Inferior parietal cortex (tissue), 1 donor: ENCODE measurements around the gene SLF2.
A peak's percentile ranks its signal among the peaks of the same experiment; 100 is the strongest.
"Not testable (repeated sequence)": the region's sequence is repeated elsewhere in the genome, so short reads cannot be mapped to it uniquely, and the experiment has no call there.

Experiments
- DNase-seq: peaks from one replicate; pipeline ENCODE4 v3.0.0-alpha.2; 2016; ENCODE audit errors: extremely low spot score

The SLF2 gene

DNA sequence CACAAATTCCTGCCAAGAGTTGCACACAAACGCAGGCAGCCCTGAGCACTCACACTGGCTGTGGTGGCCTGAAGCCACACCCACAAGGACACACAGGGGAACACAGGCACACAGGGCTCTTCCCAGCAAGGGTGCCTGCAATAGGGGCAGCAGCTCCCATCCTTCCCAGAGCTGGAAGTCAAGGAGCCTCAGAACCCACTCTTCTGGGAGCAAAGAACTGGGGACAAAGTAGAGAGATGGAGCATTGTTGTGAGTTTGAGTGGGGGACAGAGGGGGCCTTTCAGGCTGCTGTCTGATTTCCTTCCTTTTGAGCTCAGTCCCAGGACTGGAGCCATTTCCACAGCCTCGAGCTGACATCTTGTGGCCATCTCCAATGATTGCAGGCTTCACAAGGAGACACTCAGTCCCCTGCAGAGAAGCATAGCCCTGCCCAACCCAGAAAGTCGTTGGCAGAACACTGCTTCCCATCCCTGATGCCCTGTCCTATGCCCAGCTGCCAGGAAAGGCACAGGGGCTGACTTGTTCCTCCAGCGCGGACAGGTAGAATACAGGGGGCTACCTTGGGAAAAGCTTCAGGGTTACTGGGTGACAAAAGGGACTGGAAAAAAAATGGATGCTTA, 34.4 kb upstream of the SLF2 start:
- DNase-seq: peak; percentile 77

DNA sequence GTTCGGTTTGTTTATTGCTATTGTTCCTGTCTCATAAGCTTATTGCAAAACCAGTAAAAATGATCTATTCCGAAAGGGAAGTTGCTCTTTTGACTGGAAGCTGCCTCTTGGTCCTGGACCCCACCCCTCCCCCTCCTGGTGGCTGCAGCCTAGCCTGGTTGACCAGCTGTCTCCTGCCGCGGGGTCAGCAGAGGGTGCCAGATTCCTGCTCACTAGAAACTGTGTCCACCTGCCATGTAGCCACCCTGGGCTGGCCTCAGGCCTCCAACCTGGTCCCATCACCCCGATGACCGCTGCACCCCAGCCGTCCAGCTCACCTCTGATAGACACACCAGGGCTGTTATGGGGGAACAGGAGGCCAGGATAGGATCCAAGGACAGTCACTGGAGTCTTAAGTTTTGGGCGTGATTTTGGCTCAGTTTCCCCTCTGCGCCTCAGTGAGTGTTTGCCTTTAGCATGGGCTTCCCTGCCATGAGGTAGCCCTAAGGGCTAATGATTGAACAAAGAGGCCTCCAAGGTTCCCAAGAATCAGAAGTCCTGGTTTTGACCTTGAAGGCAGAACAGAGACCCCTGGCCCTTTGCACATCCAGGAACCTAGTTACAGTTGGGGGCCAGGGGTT, 32.9 kb upstream of the SLF2 start:
- no peak for DNase-seq

DNA sequence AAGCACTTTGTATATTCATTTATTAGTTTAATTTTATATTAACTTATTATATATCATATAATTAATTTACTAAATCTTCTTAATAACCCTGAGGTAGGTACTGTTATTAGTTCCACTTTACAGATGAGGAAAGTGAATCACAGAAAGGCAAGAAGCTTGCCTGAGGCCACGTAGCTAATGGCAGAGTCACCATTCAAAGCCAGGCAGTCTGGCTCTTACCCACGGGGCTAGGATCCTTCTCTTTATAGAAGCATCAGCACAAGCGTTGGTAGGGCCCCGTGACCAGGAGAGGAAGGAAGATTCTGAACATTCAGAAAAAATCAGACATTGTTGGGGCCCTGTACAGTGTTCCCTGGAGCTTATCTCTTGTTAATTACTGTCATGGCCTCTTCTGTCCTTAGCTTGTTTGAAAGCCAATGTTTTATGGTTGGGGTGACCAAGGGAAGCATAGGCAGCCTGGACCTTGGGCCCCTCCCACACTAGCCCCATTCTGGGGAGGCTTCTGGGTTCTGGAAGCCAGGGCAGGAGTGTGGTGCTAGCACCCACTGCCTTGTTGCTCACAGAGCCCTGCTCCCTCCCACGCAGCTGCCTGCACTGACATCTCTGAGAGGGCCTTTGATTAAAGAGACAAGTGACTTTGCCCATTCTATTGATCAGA, 31.1 kb upstream of the SLF2 start:
- DNase-seq: no peak

DNA sequence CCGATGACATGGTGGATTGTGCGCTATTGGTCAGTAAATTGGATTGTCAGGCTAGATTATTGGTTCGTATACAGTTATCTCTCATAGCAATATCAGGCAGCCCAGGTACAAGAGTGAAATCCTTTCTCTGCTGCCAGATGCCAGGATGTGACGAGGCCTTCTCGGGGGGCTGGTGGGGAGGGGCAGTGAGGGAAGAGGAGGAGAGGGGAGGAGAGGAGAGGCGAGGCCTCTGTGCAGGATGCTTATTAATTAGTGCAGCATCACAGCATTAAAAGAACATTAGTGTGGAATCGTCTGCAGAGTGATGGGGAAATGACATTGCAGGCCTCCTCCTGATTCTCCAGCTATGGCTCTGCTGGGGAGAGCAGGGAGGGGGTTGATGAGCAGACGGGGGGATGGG, 30.5 kb upstream of the SLF2 start:
- no peak for DNase-seq

DNA sequence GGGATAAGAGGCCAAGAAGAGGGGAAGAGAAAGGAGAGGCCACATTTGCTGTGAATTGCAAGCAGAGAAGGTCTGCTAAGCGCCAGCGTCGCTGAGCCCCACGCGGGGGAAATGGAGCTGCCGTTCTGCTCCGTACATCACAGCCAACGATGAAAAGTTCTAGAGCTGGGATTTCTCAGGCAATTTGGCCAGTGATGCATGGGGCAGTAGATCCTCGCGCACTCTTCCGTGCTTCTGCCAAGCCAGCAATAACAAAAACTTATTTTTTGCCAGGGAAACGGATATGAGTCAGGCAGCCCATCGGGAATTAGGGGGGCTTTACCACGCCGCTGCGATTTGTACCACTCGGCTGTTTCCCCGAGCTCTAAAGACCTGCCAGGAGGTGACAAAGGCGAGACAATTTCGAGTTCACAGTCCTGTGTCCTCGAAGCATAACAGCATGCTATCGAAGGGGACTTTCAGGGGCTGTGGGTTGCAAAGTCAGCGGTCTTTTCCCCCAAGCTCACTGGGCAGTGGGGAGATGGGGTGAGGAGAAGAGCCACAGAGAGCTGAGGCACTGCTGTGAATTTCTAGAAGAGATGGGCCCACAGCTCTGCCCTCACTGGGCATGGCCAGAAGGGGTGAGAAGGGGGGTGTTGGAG, 30.0 kb upstream of the SLF2 start:
- no peak for DNase-seq

DNA sequence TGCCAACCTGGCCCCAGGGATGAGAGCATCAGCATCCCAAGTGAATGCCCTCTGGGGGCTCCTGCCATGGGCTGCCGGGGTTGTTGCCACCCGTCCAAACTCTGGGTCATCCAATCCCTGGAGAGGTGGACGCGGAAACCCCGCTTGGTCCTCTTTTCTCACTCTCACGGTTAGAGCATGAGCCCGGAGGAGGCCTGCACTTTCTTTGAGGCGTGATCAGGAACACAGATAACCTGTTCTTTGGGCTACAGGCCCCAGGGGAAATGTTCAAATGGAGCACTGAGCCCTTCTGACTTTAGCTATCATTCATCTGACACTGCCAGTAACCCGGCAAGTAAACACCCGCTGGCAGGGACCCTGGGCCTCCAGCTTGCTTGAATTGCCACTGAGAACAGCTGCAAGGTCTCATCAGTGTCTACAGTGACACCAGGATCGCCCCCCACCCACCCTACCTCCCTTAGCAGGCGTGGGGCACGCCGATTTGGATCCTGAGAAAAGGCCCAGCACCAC, 29.4 kb upstream of the SLF2 start:
- no peak for DNase-seq

DNA sequence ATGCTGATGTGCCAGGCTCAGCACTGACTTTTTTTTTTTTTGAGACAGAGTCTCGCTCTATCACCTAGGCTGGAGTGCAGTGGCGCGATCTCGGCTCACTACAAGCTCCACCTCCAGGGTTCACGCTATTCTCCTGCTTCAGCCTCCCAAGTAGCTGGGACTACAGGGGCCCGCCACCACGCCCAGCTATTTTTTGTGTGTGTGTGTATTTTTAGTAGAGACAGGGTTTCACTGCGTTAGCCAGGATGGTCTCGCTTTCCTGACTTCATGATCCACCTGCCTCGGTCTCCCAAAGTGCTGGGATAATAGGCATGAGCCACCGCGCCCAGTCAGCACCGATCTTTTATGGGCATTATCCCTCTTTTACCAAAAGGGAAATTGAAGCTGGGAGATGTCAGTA, 27.2 kb upstream of the SLF2 start:
- DNase-seq: not testable (repeated sequence)

DNA sequence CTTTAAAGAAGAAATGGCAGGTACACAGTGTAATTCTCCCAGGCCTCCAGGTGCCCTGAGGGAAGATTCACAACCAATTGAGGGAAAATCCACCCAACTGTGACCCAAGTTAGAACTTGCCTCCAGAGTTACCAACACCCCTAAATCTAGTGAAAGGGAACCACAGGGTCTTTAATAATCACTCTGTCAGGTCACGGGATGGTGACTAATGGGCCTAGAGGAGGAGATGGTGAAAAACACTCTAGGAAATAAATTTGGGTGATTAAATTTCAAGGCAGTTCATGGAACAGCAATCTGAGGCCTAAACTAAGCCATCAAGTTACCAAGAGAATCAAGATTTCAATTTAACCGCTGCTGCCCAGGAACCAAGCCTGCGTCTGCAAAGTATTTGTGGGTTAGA, 26.7 kb upstream of the SLF2 start:
- no peak for DNase-seq

DNA sequence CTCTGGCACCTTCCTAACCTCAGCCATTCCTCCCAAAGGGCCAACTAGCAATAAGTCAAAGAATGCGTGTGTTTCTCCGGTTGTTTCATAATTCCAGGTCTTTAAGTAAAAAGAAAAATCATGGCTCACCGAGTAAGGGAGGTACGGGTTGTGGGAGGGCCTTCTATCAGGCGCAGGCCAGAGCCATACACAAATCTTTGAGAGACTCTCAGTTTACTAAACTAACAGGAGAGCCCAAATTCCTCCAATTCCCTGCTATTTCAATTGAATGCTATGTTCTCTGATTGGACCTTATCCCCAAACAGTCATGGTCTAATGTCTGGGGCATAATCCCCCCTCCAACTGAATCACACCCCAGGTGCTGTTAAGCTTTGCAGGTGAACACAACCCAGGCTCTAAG, 26.2 kb upstream of the SLF2 start:
- no peak for DNase-seq

DNA sequence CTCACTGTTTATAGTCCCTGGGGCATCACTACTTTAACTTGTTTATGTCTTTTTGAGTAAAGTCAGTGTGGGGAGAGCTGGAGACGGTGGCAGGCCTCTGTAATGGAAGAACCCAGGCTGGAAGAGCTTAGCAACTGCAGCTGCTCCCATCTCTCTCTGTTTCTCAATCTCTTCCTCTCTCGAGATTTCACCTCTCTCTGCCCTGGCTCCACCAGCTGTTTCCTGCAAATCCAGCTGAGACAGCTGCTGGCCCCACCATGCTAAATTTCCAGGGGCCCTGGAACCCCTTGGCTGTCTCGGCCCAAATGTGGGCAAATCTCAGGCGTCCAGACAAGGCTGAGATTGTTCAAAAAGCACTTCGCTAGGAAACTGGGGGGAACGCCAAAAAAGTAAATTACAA, 25.8 kb upstream of the SLF2 start:
- no peak for DNase-seq

DNA sequence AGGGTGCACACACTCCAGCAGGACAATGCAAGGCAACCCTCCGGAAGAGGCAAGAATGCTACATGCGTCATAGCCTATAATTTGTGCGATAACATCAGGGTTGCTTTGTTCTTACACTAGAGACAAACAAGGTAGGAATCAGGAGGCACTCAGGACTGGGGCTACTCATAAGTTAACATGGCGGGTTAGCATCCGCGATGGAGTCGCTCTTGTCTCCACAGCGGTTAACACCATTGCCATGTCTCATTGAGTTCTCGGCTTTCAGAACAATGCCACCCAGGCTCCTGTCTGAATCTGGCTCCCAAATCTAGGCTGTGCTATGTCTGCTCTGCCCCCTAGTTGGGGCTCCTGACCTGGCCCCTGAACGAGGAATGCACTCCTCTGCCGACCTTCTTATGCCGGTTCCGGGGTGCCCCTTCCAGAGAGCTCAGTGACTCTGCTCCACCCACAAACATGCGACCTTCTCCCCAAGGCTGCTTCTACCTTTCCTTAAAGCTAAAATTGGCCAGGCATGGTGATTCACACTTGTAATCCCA, 24.9 kb upstream of the SLF2 start:
- no peak for DNase-seq

DNA sequence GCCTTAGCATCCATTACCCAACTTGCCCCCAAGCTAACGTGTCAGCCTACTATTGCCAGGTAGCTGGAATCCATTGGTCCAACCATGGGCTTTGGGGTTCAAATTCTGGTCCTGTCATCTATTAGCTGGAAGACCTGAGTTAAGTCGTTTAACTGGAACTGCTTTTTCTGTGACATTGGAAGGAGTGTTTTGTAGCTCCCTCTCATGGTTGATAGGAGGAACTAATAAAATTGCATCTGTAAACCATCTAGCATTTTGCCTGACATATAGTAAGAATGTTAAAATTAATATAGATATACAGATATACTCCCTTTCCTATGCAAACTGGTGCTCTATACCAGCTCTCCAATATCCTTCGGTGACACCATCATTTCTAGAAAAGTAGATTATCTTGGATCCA, 23.8 kb upstream of the SLF2 start:
- DNase-seq: no peak

DNA sequence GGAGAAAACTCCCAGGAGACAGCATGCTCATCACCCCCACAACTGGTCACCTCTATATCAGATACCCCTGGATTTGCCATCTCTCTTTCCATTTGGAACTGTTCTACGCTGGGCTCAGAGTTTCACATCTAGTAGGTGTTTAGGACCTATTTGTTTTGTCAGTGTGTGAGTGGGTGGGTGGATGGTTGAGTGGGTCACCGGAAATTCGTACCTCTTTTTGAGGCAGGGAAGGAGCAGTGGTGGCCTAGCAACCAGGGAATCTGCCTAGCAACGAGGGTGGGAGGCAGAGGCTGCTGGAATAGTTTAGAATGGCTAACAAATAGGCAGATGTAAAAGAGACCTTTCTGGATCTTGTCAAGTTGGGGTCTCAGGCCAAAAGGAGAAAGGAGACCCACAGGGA, 23.2 kb upstream of the SLF2 start:
- no peak for DNase-seq

DNA sequence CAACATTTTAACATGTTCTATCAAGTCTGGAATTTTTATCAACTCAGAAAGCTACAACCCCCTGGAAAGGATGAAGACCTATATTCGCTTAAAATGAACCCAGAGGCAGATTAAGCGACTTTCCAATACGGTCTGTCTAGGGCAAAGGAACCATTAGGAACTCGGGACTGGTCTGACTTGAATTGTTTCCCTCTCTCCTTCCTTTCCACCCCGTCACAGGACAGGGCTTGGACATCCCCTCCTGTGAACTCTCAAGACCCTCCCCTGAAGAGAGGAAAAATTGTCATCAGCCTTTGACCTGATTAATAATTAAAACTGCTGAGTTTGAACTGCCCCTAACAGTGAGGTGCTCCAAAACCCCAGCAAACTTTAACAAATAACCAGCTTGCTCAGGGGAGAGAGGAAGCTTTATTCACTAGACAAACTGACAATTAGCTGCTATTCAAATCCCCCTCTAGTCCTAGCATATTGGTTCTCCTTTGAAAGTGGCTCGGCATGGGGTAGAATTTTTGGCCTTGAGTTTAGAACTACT, 22.6 kb upstream of the SLF2 start:
- DNase-seq: no peak

DNA sequence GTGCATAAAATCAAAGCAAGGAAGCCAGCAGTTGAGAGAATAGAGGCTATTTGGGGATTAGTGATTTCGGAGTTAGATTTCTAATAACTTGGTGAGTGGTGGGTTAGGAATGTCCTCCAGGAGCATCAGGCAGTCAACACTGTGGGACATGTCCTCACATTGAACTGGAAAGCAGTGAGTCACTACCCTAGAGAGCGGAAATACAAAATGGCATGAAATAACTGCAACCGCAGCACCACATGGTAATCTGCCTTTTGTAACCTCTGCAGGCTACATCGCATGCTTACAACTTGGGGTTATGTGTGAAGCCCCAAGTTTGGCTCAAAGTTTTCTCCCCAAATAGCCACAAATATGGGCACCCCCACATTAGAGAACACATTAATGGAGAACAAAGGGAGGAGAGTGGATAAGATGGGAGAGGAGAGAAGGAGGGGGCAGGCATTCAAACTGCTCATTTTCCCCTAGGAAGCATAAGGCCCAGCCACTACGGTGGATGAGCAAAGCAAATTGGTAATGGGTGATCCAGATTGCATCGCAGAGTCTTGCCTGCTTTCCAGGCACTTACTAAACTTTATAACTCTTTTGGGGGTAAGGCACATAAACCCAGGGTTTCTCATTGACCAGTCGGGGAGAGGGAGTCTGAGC, 22.0 kb upstream of the SLF2 start:
- no peak for DNase-seq

DNA sequence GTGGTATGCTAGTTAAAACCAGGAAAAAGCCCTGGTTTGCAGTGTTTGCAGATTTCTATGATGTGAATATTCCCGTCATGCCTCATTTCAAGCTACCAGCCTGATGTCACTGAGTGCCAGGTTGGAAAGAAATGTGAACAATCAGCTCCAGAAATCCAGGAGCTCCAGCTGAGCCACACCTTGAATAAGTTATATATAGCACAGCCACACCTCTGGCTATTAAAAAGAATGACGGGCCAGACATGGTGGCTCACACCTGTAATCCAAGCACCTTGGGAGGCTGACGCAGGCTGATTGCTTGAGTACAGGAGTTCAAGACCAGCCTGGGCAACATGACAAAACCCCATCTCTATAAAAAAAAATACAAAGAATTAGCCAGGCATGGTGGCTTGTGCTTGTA, 18.7 kb upstream of the SLF2 start:
- no peak for DNase-seq

DNA sequence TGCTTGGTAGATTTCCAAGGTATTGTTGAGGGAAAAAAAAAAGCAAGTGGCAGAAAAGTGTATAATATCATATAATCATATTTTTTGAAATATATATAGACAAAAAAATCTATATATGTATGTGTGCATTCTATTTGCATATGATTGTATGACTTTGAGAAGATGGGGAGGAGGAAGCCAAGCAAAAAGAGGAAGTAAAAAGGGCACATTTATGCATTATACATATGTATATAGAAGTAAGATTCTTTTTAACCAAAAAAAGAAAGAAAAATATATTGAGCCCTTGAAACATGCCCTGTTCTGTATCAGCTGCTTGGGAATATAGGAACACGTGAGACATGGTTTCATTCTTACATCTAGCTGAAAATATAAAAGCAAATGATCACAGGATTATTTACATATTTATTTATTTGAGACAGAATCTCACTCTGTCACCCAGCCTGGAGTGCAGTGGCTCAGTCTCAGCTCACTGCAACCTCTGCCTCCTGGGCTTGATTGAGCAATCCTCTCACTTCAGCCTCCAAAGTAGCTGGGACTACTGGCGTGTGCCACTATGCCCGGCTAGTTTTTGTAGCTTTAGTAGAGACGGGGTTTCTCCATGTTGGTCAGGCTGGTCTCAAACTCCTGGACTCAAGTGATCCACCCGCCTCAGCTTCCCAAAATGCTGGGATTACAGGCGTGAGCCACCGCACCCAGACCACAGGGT, 18.0 kb upstream of the SLF2 start:
- no peak for DNase-seq

DNA sequence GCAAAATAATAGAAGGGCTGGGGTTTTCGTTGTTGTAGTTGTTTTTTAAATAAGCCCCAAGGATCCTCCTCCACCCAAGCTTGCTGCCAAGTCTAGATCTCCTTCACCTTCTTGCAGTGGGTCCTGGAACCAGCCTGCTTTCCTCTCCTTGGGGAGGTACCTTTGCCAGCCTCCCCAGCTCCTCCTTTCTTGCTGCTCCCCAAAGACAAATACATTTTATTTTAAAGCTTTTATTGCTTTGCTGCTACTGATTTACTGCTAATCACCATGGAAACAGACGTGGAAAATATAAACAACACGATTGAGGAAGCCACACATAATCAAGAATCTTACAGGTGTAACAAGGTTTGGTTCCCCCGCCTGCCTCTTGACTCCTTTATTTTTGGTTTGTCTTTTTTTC, 17.4 kb upstream of the SLF2 start:
- no peak for DNase-seq

DNA sequence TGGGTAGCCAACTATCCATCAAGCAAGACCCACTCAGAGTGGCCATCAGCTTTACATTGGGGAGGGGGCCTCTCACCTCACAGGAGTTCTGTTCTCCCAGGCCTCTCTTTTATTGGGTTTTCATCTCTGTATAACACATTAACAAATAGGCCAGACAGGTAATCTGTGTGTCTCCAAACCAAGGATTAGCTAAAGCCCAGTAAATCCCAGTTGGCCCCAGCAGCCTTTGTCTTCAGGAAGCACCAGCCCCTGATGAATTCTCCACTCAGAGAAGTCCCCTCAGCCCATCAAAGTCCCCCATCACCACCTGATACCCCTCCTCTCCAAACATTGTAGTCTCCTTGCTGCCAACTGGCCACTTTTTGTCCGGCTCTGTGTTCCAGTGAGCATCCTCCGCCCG, 16.9 kb upstream of the SLF2 start:
- no peak for DNase-seq

DNA sequence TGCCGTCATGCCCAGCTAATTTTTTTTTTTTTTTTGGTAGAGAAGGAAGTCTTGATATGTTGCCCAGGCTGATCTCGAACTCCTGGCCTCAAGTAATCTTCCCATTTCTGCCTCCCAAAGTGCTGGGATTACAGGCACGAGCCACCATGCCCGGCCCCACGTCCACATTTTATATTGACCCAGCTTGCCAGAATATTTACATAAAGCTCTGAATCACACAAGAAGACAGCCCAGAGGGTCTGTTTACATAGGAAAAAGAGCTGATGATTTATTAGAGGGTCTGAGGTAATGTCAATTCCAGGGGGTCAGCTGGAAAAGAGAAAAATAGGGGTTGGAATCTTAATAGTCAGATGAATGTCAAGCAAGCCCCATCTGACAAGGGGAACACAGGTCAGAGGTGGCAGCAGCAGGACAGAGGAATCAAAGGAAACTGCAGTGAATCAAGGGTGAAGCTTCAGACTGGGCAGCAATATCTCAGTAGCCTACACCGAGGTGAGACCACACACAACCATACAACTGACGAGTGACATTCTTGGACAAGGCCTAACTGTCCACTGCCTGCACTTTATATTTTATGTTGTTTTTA, 15.8 kb upstream of the SLF2 start:
- DNase-seq: no peak

DNA sequence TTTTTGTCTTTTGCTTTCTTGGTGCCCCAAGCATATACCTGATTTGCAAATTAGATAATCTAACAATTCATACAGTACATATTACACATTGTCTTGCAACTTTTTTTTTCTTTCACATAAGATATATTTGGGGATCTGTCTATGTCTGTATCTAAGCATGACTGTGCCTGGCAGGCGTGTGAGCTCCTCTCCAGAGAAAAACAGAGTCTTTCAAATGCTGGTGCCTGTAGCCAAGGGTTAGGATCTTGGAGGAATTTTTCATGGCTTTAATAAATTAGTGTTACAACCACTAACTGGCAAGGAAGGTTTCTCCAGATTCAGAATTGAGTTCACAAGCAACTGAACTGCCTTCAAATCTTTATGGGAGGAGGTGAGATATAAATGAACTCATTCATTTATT, 14.8 kb upstream of the SLF2 start:
- no peak for DNase-seq
